ENCODE measurements around the gene CGRRF1.

The CGRRF1 gene

DNA sequence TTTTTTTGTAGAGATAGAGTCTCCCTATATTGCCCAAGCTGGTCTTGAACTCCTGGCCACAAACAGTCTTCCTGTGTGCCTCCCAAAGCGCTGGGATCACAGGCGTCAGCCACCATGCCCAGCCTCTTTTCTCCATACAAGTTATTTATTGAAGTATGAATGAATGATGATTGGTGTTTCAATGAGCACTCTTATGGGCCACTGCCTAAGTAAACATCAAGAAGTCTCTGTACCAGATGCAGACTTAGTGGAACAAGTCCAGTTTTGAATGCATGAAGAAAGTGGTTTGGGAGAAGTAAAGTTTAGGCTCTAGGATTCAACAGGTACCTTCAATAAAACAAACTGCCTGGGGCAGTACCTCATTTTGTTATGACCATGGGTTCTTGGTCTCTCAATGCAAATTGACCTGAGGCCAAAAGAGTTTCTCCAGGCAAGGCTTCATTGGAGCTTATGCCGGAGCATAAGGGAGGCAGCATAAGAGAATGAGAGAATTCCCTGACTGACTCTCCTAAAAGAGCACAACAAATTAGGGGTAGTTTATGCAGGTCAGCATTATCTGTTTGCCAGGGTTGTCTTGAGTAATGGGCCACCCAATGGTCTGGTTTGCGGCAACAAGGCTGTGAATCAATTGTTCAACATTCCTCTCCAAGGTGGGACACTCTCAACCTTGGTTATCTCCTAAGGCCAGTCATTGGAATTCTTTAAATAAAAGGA, 19.8 kb upstream of the CGRRF1 start:
- no peak for DNase-seq (ENCODE audit: low spot score)

DNA sequence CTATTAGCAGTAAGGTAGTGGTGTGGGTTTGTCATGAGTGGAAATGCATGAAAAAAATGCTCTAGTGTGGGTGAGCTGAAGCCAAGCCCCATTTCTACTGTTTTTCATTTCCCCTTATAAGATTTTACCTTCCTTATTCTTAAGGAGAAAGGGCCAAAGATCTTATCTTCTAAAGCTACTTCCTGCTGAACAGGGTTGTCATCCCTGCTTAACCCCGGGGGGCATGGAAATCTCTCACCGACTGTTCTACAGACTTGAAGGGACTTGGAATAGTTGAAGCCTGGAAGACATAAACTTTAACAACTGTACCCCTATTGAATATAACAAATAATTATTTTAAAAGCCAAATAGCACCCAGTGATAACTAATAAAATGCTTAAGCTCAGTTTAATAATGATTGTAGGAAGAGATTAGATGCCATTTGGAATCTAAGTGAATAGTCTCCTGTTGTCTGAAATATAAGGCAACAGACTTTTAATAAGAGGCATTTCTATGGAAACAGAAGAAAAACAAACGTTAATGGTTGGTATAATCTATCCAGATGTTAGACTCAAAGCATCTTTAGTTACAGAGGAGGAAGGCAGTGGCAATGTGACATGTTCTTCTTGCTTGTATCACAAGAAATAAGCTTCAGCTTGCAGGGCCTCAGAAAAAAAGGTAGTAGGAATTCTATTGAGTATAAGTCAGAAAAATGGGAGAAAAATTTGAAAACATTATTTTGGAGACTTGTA, 19.1 kb upstream of the CGRRF1 start:
- no peak for DNase-seq (ENCODE audit: low spot score)

DNA sequence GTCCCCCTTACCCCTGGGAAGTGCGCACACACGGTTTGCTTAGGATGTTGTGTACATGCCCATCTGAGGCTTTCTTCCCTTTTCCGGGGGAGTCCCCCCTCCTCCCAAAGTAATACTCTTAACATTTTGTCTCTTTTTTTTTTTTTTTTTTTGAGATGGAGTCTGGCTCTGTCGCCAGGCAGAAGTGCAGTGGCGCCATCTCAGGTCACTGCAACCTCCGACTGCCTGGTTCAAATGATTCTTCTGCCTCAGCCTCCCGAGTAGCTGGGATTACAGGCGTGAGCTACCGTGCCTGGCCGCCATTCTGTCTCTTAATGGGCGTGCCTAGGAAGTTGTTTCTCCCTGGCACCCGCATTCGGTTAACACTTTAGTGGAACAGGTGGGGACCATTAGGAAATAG, 16.4 kb upstream of the CGRRF1 start:
- no peak for DNase-seq (ENCODE audit: low spot score)

DNA sequence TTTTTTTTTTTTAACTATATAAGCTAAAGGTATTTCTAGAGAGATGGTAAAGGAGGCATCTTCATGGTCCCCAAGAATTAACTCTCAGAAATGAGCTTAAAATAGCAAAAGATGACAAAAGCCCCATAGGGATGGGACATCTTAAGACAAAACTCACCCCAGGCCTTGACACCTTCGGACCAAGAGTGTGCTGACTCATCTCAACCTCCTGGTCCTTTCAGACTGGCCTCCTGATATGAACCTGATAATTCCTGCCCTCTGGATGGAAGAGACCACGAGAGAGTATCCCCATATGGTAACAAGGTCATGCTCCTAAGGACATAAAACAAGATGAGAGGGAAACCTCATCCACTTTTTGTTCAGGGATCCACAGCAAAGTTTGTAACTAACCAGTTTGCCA, 12.5 kb upstream of the CGRRF1 start:
- no peak for DNase-seq (ENCODE audit: low spot score)

DNA sequence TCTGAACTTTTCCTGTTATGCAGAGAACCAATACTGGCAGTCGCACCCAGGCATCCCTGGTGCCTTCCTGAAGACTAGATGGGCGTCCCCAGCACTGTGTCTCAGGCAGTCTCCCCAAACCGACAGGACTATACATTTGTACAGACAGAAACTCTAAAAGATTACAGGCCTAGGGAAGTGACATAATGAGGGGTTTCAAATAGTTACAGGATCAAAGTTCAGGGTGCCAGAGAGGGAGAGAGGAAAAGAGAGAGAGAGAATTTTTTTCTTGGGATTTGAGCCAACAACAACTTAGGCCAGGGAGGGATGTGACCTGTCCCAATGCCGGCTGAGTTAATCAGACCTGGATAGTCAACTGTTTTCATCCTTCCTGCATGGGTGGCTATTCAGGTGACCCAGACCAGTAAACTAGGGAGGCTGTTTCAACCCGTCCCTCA, 11.6 kb upstream of the CGRRF1 start:
- DNase-seq (ENCODE audit: low spot score): no peak

DNA sequence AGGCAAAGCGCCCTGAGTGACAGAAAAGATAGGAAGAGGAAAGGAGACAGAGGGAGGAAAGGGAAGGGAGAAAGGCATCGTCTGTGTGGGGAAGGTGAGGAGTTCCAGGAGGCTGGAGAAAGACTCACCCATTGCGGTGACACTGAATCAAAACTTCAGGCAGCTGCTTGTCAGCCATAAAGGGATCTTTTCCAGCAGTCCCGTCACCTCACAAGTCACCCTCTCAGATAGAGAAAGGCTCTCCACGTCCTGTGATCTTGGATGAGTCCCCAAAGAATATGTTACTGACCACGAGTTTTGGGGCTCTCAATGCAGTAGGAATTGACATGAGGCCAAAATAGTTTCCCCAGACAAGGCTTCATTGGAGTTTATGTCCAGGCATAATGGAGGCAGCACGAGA, 11.1 kb upstream of the CGRRF1 start:
- DNase-seq (ENCODE audit: low spot score): no peak

DNA sequence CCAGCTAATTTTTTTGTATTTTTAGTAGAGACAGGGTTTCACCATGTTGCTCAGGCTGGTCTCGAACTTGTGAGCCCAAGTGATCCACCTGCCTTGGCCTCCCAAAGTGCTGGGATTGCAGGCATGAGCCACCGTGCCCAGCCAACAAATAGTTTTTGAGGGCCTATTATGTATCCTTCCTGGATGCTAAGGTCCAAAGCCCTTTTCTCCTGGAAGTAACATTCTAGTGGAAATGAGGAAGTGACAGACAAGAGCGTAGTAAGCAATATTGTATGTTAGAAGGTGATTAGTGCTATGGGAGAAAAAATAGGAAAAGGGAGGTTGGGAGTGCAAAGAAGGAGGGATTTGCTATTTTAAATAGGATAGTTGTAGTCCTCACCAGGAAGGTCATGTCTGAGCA, 9.0 kb upstream of the CGRRF1 start:
- DNase-seq (ENCODE audit: low spot score): no peak

DNA sequence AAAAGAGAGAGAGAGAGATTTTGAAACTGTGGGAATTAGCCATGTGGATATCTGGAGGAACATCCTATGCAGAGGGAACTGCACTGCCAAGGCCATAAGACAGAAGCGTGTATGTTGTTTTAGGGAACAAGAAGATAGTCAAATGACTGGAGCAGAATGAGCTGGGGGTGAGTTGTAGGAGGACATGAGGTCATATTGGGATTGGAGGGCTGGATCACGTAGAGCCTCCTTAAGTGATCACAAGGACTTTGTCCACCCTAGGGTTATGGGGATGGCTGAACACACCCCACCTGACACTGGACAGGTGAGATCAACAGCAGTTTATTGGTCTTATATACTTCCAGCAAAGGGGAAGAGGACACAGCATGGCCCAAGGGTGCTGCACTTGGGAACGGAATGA, 8.2 kb upstream of the CGRRF1 start:
- no peak for DNase-seq (ENCODE audit: low spot score)

DNA sequence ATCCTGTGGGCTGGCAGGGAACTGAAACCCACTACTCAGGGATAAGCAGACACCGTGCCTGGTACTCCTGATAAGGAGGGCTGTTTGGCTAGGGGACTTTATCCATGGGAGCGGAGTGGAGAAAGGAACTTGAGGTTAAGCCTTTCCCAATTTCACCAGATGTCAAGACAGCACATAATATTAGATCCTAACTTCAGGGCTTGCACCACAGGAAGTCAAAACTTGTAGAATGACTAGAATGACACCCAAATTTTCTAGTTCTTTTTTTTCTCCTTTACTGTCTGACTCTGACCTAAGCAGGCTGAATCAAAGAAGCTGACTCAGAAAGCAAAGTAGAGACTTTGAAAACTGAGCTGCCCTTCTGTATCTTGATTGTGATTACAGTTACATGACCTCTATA, 7.1 kb upstream of the CGRRF1 start:
- DNase-seq (ENCODE audit: low spot score): no peak

DNA sequence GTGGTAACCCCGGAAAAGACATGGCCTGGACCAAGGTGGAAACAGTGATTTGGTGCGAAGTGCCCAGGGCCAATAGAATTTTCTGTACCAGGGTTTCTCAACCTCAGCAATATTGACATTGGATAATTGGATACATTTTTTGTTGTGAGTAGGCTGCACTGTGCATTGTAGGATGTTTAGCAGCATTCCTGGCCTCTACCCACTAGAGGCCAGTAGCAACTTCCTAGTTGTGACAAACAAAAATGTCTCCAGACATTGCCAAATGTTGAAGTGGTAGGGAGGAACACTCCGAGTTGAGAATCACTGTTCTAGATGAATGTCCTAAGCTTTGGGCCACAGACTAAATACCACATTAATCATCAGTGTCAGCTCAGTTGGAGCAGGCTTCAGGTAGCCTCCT, 6.2 kb upstream of the CGRRF1 start:
- peak; percentile 28 for DNase-seq (ENCODE audit: low spot score)

DNA sequence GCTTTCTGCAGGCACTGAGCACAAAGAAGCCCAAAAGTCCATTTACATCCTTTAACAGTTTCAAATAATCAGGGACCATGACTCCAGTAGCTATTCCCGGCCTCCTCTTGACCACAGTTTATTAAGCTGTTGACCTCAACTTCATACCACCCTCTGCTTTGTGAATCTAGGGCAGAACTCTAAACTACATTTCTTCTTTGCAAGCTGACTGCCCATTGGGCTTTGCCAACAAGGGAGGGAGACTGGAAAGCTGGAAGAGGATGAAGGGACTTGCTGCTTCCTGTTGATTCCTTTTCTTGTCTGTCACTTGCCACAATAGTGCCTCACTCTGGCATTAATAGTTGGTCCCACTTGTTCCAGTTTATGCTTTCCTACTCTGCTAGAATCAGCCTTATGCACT, 2.7 kb downstream of the CGRRF1 start:
- no peak for DNase-seq (ENCODE audit: low spot score)

DNA sequence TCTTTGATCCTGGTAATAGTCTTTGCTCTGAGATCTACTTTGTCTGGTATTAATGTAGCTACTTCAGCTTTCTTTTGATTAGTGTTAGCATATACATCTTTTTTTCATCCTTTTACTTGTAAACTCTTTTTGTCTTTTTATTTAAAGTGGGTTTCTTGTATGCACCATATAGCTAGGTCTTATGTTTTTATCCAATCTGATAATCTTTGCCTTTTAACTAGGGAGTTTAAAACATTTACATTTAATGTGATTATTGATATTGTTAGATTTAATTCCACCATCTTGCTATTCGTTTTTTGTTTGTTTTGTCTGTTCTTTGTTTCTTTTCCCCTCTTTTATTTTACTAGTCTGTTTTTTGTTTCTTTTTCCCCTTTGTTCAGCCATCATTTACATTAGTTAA, 6.0 kb downstream of the CGRRF1 start:
- DNase-seq (ENCODE audit: low spot score): no peak

DNA sequence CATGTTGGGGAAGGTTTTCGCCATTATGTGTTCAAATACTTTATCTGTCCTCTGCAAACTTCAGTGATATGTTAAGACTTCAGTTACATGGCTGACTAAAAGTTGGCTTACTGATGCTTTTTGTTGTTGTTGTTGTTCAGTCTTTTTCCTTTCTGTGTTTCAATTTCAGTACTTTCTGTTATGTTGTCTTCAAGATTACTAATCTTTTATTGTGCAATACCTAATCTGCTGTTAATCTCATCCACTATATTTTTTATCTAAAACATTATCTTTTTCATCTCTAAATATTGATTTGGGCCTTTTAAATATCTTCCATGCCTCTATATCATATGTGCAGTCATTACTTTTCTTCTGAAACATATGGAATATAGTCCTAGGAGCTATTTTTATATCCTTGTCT, 7.0 kb downstream of the CGRRF1 start:
- DNase-seq (ENCODE audit: low spot score): no peak

DNA sequence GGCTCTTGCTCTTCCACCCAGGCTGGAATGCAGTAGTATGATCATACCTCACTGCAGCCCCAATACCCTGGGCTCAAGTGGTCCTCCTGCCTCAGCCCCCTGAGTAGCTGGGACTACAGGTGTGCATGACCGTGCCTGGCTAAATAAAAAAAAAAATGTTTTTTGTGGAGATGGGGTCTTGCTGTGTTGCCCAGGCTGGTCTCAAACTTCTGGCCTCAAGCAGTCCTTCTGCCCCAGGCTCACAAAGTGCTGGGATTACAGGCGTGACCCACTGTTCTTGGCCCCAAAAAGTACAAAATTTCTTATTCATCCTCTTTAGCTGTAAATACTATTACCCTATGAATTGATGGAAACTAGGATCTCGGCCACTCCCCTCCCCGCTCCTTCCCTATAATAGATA, 14.7 kb downstream of the CGRRF1 start:
- DNase-seq (ENCODE audit: low spot score): no peak

DNA sequence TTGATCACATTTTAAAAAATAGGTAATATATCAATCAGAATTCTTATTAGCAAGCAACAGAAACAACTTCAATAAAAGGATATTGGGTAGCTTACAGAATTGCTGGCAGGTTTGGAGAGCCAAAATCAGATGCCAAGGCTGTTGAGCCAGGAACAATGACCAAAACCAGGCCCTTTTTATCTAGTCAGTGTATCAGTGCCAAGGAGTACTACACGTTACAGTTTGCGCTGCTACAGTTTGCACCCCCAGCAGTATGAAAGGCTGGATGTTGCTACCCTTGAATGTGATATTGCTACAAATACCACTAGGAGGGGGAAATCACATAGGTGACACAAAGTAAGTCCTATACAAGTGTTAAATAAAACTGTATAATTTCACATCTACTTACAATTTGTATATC, 19.3 kb downstream of the CGRRF1 start:
- no peak for DNase-seq (ENCODE audit: low spot score)

DNA sequence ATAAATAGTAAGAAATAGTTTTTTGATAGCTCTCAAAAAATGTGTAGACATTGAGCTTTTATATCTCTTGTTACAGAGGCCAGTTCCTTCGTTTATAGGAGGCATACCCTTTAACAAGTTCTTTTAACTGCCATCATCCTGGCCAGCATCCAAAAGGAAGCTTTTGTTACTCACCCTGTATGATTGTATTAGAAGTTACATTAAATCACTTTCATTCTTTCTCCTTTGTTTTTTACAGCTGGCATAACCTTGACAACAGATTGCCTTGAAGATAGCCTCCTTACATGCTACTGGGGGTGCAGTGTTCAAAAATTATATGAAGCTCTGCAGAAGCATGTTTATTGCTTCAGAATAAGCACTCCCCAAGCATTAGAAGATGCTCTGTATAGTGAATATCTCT, 20.1 kb downstream of the CGRRF1 start:
- no peak for DNase-seq (ENCODE audit: low spot score)

DNA sequence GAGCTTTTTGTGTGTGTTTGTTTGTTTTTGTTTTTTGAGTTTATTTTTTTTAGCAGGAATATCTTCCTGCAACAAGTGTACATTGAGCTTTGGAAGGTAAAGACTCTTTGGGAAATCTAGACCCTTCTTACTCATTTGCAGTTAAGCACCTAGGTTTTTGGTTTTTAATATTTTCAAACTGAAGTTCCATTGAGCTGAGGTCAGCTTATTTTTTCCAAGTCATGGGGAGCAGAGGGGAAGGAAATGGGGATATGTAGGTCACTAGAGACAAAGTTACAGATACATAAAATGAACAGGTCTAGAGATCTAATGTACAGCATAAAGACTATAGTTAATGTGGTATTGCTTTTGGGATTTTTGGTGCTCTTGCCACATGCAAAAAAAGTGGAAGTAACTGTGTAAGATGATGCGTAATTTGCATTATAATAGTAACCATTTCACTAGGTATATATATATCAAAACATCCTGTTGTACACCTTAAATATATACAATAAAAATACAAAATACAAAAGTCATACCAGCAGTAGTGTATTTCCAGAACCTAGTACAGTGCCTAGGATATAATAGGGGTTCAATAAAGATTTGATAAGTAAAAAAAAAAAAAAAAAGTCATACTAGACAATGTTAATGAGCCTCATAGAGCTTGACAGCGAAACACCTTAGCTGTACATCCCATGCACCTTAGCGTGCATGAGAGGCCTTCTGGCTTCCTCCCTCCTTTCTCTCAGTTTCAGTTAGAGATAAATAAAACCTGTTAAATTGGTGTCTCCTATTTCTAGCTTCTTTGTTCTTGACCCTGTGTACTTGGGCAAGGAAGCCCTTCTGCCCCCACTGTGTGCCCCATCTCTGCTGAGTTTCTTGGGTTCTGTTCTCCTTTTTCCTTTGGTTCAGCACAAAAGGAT, 22.7 kb downstream of the CGRRF1 start:
- no peak for DNase-seq (ENCODE audit: low spot score)

DNA sequence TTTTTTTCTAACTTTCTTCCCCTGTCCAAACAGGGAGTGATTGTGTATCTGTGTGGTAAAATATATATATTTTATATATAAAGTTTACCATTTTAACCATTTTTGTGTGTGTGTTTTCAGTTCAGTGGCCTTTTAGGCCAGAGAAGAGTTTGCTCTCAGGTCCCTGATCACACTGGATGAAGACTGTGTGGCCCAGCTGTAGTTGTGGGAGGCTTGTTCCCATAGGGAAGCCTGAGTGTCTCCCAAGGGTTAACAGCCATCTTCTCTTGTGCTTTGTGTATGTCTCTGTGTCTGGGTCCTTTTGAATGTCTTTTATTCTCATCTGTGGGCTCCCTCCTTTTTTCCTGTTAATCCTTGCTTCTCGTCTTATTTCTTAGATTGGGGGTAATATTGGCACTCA, 23.4 kb downstream of the CGRRF1 start:
- DNase-seq (ENCODE audit: low spot score): no peak

DNA sequence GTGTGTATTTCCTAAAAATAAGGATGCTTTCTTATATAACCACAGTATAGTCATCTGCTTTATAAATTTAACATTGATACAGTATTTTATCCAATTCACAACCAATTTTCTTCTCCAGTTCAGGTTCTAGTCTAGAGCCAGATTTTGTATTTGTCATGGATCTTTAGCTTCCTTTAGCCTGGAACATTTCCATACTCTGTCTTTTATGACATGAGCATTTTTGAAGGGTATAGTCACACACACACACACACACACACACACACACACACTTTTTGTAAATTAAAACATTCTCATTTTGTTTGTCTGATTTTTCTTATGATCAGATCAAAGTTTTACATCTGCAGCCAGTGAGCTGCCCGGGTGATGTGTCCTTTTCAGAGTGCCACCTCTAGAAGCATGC, 25.4 kb downstream of the CGRRF1 start:
- DNase-seq (ENCODE audit: low spot score): no peak

DNA sequence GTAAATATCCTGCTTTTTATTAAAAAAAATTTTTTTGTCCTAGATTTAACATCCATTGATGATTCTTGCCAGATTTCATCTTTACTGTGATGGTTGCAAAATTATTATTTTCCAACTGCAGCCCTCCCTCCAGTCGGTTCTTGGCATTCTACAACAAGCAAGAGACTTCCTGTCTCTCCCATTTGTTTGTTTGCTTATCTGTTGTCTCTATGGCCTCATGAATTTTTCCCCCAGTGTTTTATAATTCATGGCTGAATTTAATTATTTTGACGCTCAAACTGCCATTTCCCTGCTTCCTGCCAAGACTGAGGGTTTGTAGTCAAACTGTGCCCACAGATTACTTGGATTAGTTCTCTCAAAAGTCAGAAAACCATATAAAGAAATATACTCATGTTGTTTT, 25.9 kb downstream of the CGRRF1 start:
- no peak for DNase-seq (ENCODE audit: low spot score)

DNA sequence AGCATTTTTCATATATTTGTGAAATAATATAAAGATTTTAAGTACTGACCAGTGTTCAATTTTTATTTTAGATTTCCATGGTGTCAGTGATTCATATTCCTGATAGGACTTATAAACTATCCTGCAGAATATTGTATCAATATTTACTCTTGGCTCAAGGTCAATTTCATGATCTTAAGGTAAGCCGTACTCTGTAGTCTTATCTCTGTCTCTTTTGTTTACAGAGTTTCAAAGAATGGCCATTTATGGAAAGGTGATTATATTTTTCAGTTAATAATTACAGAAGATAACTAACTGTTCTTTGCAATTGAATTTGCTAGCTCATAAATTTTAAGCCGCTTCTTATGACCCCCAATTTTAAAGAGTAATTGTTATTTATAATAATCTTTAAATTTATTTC, 27.9 kb downstream of the CGRRF1 start:
- DNase-seq (ENCODE audit: low spot score): no peak

DNA sequence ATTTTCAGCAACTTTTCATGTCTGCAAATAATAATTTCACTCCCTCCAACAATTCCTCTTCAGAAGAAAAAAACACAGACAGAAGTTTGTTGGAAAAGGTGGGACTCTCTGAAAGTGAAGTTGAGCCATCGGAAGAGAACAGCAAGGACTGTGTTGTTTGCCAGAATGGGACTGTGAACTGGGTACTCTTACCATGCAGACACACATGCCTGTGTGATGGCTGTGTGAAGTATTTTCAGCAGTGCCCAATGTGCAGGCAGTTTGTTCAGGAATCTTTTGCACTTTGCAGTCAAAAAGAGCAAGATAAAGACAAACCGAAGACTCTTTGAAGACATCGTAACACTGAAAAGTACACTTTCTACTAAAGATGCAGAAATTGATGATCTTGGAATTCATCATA, 28.3 kb downstream of the CGRRF1 start:
- no peak for DNase-seq (ENCODE audit: low spot score)

DNA sequence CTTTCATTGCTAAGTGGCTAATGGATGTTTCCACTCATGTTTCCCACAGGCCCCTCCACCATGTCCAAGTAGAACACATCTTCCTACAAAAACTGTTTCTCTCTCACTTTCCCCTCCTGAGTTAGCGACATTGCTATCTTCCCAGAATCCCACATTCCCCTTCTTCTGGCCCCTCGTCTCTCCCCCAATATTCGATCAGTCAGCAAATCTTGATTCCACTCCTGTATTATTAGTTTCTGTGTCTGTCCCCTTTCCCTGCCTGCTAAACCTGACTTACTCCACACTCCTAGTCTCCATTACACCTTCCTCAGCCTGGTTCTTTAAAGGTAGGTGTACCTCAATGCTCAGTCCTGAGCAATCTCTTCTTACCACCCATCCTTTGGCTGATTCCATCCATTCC, 37.9 kb downstream of the CGRRF1 start:
- no peak for DNase-seq (ENCODE audit: low spot score)
